ENCODE data around the gene YJU2.
"Not testable (repeated sequence)": the region's sequence is repeated elsewhere in the genome, so short reads cannot be mapped to it uniquely, and the experiment has no call there.

Gene YJU2

DNA sequence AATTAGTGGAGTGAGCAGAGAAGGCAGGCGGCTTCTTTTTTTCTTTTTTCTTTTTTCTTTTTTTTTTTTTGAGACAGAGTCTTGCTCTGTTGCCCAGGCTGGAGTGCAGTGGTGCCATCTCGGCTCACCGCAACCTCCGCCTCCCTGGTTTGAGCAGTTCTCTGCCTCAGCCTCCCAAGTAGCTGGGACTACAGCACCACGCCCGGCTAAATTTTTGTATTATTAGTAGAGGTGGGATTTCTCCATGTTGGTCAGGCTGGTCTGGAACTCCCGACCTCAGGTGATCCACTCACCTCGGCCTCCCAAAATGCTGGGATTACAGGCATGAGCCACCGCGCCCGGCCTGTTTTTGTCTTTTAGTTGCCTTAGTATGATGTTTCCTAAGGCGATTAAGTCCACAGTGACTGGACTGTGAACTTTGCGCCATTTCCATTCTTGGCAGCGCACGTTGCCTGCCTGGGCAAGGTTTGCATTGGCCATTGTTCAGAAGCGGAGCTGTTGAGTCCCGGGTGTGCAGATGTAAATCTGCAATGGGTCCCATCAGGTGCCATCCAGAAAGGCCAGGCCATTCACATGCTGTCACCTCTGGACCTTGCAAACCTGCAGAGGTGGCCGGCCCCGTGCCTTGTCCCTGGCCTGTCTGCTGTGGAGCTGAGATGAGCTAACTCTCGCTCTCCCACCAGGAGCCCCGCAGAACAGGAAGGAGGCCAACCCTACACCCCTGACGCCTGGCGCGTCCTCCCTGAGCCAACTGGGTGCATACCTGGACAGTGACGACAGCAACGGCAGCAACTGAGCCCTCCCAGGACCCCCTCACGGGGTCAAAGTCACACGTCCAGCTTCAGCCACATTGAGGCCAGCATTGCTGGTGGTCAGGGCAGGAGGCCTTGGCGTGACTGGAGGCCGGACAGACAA, 21.3 kb downstream of the YJU2 start:
- no peak for DNase-seq (ENCODE audit: low spot score)

DNA sequence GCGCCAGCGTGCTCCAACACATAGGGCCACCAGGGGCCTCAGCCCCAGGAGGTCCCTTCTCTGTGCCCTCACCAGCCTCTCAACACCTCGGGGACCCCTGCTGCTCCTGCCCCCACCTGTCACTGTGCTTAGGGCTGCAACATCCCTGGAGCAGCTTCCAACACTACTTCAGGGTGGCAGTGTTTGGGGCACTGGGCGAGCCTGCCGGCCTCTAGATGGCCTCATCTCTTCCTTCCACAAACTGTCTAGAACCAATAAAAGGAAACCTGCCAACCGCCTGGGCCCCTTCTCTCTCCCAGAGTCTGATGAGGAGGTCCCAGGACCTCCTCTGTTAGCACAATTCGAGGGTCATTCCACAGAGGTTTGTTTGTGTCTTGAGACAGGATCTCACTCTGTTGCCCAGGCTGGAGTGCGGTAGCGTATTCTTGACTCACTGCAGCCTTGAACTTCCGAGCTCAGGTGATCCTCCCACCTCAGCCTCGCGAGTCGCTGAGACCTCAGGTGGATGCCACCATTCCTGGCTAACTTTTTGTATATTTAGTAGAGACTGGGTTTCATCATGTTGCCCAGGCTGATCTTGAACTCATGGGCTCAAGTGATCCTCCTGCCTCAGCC, 22.0 kb downstream of the YJU2 start:
- DNase-seq (ENCODE audit: low spot score), result no peak

DNA sequence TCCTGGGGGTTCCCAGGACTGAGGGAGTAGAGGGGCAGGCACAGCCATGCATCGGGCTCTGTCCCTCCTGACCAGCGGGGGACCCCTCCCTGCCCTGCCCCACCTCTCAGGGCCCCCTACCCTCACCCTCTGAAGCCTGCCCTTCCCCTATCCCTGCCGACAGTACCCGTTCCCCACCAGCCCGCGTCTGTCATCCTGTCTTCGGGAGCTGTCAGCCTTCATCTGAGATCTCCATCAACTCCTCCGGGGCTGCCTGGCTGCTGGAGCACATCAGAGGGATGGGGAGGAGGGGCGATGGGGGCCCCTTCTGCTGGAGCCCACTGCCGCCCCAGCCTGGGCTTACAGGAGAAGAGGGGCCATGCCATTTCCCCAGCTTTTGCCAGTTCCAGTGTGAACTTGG, 26.0 kb downstream of the YJU2 start:
- DNase-seq (ENCODE audit: low spot score), result no peak

DNA sequence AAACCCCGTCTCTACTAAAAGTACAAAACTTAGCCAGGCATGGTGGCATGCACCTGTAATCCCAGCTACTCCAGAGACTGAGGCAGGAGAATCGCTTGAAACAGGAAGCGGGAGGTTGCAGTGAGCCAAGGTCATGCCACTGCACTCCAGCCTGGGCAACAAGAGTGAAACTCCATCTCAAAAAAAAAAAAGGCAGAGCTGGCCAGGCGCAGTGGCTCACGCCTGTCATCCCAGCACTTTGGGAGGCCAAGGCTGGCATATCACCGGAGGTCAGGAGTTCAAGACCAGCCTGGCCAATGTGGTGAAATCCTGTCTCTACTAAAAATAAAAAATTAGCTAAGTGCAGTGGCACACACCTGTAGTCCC, 27.4 kb downstream of the YJU2 start:
- not testable (repeated sequence) for DNase-seq (ENCODE audit: low spot score)

DNA sequence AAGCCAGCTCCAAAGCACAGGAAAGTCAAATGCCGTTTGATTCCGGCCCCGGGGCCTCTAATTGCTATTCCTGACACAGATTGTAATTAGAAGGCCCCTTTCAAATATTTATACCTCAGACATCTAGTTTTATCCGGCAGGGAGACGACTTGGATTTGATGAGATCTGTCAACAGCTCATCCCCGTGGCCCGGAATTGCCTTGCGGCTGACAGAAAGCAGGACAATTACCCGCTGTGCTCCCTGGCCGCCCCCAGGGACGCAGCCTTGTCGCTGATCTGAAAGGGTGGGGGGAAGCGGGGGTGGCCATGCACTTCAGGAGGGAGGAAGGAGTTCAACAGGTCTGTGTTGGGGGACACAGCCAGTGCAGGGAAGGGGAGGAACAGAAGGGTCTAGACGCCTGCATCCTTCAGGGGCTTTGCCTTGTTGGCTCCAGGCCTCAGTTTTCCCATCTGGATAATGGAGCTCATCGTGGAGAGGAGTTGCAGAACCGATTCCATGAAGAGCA, 30.4 kb downstream of the YJU2 start:
- DNase-seq (ENCODE audit: low spot score), result no peak

DNA sequence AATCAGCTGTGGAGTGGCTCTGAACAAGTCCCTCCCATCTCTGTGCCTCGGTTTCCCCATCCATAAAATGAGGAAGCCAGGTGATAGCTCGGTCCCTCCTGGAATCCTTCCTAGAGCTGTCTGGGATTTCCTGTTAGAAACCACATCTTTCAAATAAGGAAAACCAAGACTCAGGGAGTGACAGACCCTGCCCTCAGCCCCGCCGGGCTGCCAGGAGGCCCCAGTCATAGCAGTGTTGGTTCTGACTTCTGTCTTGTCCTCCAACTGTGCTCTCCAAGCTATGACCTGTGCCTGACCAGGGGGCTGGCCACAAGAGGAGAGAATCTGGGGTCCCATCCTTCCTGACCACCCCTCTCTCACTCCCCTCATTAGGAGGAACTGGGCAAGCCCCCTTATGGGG, 31.1 kb downstream of the YJU2 start:
- DNase-seq (ENCODE audit: low spot score), result no peak

DNA sequence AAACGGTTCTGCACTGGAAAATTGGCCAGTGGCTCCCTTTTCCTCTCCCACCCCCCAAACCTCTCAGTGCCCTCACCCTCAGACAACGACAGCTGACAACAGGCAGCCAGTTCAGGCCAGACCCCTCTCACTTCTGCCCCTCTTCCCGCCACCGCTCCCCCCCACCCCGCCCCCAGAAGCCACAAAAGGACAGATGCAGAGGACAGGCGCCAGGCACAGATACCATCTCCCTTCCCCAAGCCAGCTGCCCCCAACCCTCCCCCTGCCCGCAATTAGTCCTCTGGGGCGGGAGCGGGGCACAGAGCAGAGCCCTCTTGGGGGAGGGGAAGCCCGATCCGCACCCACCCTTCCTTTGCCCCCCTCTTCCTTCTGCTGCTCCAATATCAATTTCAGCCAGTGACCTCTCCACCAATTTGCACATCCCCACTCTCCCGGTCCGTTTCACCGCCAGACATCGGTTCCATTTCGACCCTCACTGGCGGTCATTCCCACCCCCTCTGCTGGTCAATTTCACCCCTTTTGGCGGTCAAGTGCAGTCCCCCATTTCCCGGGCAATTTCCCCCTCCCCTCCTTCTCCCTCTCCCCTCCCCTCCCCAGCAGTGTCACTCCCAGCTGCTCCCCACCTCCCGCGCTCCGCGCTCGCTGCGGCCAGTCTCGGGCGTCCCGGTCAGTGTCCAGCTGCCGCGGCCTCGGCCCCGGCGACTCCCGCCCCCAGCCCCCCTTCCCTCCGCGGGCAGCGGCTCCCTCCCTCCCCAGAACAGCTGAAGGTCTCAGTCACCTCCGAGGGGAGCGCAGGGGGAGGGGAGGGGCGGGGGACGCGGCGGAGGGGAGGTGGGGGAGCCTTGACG, 31.8 kb downstream of the YJU2 start, which contains the start of gene SHD:
SHD (plus strand) TSS at position 848 of the 848 bp plus-strand sequence. CDS start 798 bp downstream, outside the sequence.
- DNase-seq (ENCODE audit: low spot score), result peak; percentile 80

DNA sequence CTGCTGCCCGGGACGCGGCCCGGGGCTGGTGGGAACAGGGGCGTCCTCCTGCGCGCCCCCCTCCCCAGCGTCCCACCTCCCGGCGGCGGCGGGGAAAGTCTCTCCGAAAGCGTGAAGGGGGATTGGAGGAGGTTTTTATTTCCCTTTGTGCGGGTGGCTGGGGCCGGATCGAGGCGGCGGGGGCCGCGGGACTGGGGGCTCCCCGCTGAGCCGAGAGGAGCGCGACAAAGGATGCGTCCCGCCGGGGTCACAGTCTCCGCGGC, 32.3 kb downstream of the YJU2 start:
- no peak for DNase-seq (ENCODE audit: low spot score)

DNA sequence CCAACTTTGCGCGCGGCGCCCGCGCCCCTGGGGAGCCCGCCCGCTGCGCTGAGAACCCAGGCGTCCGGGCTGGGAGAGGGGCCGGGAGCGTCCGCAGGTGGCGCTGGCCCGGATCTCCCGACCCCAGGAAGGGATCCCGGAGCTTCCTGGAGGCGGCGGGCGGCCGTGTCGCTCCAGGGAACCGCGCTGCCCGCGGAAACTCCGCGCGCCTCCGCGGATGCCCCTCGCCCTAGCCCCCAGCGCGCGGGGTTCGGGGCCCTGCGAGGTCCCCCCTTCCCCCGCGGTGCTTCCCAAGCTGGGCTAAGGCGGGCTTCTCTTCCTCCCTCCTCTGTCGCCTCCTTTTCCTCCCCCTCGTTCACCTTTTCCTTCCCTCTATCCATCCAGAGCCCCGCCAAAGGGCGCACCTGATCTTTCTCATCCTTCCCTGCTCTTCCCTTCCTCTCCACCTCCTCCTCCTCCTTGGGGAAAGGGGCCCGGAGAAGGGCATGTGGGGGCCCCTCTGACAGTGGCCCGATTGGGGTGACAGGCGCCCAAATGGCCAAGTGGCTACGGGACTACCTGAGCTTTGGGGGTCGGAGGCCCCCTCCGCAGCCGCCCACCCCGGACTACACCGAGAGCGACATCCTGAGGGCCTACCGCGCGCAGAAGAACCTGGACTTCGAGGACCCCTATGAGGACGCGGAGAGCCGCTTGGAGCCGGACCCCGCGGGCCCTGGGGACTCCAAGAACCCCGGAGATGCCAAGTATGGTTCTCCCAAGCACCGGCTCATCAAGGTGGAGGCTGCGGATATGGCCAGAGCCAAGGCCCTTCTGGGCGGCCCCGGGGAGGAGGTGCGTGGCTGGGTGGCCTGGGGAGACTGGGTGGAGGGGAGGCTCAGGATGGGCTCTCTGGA, 32.9 kb downstream of the YJU2 start:
- DNase-seq (ENCODE audit: low spot score), result no peak

DNA sequence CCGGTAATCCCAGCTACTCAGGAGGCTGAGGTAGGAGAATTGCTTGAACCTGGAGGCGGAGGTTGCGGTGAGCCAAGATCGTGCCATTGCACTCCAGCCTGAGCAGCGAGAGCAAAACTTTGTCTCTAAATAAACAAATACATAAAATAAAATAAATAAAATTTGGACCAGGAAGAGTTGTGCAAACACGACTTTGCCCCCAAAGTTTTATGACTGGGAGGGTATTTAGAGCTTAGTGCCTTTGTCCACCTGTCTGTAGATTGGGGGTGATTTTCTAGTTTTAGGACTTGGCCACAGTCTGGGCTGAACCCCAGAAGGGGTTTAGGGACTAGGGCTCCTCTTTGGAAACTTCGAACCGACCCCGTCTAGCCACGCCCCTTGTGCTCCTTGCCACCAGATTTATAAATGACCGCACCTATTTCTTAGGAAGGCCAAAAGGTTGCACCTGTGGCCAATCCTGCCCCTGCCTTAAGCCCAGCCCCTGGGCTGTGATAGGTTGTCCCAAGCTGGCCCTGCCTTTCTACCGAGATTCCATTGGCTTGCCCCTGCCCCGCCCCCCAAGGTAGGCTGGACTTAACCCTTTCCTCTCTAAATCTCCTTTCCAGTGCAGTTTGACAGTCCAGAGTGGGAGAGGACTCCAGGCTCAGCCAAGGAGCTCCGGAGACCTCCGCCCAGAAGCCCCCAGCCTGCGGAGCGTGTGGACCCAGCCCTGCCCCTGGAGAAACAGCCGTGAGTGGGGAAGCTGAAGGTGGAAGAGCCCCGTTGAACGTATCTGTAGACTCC, 37.5 kb downstream of the YJU2 start:
- peak; percentile 98 for DNase-seq (ENCODE audit: low spot score)

DNA sequence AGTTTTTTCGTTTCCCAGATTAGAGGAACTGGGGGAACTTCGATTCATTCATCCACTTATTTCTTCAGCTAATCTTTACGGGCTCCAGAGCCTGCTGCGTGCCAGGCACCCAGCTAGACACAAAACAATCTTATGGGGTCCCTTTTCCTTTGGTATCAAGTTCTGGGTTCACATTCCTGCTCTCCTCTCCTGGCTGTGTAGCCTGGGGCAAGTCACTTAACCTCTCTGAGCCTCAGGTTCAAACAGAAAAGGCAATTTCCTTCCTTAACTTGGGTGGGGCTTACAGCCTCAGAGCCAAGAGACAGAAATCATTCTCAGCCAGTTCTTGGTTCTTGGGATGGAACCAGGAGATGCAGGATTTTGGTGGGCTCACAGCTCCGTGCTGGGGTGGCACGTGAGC, 38.1 kb downstream of the YJU2 start:
- DNase-seq (ENCODE audit: low spot score), result no peak

DNA sequence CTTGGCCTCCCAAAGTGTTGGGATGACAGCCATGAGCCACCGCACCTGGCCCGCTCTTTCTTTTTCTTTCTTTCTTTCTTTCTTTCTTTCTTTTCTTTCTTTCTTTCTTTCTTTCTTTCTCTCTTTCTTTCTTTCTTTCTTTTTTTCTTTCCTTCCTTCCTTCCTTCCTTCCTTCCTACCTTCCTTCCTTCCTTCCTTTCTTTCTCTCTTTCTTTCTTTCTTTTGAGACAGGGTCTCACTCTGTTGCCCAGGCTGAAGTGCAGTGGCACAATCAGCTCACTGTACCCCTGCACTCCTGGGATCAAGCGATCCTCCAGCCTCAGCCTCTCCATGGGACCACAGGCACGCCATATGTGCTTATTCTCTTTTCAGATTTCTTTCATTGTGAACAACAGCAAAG, 39.3 kb downstream of the YJU2 start:
- not testable (repeated sequence) for DNase-seq (ENCODE audit: low spot score)

DNA sequence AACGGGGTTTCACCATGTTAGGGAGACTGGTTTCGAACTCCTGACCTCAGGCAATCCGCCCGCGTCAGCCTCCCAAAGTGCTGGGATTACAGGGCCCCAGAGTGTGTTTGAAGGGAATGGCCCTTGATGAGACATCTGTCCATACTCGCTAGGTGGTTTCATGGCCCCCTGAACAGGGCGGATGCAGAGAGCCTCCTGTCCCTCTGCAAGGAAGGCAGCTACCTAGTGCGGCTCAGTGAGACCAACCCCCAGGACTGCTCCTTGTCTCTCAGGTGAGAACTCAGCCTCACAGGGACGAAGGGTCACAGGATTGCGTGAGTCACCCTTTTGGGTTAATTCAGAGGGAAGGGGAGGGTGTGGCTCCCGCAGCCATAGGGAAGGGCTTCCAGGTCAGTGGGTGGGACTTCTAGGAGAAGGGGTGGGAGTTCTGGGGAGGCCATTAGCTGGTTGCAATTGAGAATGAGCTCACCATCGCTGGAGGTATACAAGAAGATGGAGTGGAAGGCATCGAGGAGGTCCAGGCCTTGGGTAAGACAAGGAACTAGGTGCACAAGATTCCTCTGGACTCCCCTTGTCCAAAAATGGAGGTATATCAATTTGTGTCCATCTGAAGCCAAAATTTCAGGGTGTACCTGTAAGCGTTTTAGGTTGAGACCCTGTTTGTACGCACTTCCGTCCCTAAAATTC, 41.4 kb downstream of the YJU2 start:
- DNase-seq (ENCODE audit: low spot score), result no peak

DNA sequence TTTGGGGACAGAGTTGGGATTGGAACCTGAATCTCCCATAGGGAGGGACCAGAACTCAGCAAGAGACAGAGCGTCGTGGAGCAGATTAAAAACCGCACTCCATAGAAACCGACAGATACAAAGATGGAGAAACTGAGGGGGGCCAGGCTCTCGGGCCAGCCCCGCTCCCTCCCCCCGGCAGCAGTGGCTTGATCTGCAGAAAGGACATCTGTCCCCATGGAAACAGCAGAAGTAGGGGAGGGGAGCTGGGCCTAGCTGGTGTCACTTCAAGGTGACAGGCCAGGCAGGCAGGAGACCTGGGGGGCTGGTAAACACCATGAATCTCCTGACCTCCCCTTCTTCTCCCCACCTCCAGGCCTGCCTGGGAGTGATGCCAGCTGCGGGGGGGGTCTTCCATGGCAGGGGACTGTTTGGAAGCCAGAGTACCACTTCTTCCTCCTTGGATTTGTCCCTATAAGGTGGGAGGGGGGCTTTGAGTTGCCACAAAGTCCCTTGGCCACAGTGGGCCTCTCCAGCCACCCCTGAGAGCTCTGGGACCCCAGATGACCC, 44.4 kb downstream of the YJU2 start:
- no peak for DNase-seq (ENCODE audit: low spot score)

DNA sequence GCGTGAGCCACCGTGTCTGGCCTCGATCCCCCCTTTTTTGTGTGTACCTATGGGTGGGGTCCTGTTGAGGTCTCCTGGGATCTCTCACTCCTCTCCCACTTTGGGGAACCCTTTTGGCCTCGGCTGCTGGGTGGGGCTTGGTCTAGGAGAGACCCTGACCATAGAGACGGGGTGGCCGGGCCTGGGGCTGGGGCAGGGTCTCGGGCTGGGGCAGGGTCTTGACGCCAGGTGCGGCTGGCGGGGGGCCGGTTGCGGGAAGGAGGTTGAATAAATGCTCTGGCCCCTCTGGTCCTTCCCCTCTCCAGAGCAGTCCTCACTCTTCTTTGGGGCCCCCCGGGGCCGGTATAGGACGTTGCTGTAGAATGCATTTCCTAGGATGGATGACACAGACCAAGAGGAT, 45.6 kb downstream of the YJU2 start:
- DNase-seq (ENCODE audit: low spot score), result no peak

DNA sequence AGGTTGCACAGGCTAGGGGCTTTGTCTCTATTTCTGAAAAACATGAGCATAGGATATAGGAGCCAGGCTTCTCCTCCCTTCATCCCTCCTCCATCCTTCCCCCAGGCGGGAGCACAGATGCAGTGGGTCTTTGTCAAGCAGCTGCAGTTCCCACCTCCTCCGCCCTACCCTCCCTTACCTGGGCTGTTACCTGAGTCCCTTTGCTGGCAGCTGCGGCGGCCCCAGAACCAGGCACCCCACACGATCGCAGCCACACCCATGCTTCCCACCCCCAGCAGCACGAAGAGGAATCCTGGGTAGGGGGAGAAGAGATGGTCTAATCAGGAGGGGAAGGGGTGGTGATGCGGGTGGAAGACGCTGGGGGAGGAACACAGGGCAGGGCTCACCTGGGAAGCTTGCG, 47.5 kb downstream of the YJU2 start:
- DNase-seq (ENCODE audit: low spot score), result no peak

DNA sequence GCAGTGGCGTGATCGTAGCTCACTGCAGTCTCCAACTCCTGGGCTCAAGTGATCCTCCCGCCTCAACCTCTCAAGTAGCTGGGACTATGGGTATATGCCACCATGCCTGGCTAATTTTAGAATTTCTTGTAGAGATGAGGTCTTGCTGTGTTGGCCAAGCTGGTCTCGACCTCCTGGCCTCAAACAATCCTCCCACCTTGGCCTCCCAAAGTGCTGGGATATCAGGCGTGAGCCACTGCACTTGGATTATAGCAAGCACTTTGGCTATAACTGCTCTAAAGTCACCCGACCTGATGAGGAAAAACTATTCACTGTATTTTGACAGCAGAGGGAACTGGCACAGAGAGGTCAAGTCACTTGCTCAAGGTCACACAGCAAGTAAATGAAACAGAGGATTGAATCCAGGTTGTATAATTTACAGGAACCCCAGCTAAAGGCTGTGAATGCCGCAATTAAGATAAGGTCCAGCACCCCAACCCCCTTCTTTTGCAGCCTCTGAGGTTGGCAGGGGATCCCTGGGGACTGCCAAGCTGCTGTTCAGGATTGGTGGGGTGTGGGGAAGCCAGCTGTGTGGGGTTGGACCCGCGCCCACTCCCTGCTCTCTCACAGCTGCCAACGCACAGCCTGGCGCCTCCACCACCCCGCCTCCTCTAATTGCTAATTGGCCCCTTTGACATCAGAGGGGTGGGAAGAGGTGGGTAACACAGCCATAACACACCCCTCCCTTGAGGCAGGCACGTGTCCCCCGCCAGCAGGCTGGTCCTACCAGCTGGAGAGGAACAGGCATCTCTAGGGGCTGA, 49.3 kb downstream of the YJU2 start:
- peak; percentile 65 for DNase-seq (ENCODE audit: low spot score)

DNA sequence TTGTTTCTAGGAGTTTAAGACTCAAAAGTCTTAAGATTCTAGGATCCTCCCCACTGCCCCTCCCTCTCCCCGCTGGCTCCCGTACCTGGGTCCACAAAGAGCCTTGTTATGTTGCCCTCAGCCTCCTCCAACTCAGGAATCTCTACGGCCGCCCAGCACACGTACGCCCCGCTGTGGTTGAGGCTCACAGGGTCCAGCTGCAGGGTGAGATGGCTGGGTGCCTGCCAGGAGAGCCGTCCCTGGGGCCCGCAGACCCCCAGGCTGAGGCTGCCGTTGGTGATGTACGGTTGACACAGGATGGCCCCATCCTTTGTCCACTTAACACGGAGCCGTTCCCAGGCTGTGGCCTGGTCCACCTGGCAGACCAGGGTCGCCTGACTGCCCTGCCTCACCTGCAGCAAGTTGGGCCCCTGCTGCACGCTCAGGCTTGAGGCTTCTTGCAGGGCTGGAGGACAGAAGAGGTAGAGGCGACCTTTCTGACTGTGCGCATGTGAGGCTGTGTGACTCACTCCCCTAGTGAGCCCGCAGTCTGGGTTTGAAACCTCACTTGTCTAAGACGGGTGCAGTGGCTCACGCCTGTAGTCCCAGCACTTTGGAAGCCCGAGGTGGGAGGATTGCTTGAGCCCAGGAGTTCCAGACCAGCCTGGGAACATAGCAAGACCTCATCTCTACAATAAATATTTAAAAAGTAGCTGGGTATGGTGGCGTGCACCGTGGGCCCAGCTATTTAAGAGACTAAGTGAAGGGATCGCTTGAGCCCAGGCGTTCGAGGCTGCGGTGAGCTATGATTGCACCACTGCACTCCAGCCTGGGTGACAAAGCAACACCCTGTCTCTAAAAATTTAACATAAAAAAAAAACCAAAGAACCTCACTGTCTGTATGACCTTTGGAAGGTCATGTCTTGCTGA, 51.3 kb downstream of the YJU2 start:
- no peak for DNase-seq (ENCODE audit: low spot score)

Data from iPS-NIHi11 (cell line).